ENCODE results near the gene TMED6.
"Not testable (repeated sequence)": the region's sequence is repeated elsewhere in the genome, so short reads cannot be mapped to it uniquely, and the experiment has no call there.

Gene TMED6

GRCh38 chr16:69296771-69297170, 54.8 kb downstream of the TMED6 start:
- not testable (repeated sequence) for DNase-seq

DNA sequence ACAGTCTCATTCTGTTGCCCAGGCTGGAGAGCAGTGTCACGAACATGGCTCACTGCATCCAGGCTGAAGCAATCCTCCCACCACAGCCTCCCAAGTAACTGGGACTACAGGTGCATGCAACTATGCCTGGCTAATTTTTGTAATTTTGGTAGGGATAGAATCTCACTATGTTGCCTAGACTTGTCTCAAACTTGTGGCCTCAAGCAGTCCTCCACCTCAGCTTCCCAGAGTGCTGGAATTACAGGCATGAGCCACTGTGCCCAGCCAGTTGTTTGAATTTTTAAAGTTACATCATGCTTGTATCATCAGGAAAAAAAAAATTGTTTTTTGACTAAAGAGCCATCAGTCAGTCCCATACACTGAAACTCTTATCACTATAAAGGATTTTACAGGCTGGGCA, 57.5 kb downstream of the TMED6 start:
- no peak for DNase-seq

DNA sequence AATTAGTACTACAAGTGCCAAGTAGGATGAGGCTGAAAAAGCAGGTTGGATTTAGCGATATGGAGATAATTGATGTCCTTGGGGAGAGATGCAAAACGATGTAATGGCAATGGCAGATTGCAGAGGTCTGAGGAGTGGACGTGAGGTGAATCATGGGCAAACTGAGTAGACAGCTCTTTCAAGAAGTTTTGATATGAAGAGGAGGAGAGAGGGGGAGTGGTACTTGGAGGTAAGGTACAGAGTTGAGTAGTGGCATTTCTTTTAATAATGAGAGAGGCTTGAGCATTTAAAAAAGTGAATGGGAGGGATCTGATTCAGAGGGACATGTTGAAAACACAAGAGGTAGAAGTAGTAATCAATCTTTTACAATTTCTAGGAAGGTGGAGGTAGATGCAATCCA, 58.2 kb downstream of the TMED6 start:
- no peak for DNase-seq

All from 8988T (cell line).